Hematopoietic multipotent progenitor cell treated with erythropoietin and hydrocortisone succinate and interleukin-3 and kit ligand, for 6 days (in vitro differentiated cells): ENCODE results near the gene DOK3.
"Not testable (repeated sequence)": the region's sequence is repeated elsewhere in the genome, so short reads cannot be mapped to it uniquely, and the experiment has no call there.

ENCODE experiments used
- DNase-seq: peaks from one replicate; pipeline ENCODE4 v3.0.0-alpha.2; 2015

Gene DOK3

DNA sequence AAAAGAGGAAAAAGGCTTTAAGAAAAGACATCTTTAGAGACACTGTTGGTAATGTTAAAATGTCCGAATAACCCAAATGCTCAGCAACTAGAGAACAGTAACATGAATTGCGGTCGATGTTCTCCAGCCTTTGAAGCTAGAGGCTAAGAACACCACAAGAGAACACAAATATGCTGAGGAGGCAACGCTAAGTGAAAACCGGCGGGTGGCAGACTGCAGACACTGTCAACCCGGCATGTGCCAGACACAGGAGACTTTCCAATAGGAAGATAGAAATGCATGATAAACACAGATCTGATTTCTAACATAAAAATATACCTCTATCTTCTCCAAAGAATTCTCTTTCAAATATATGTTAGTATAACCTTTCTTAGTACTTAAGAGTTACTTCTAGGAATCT, 25.5 kb upstream of the DOK3 start:
- DNase-seq: no peak

DNA sequence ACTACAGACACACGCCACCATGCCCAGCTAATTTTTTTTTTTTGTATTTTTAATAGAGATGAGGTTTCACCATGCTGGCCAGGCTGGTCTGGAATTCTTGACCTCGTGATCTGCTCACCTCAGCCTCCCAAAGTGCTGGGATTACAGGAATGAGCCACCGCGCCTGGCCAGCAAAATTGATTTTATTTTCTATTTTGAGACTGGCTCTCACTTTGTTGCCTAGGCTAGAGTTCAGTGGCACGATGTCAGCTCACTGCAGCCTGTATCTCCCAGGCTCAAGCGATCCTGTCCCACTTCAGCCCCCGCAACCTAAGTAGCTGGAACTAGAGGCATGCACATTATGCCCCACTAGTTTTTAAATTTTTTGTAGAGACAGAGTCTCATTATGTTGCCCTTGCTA, 24.8 kb upstream of the DOK3 start:
- DNase-seq: not testable (repeated sequence)

DNA sequence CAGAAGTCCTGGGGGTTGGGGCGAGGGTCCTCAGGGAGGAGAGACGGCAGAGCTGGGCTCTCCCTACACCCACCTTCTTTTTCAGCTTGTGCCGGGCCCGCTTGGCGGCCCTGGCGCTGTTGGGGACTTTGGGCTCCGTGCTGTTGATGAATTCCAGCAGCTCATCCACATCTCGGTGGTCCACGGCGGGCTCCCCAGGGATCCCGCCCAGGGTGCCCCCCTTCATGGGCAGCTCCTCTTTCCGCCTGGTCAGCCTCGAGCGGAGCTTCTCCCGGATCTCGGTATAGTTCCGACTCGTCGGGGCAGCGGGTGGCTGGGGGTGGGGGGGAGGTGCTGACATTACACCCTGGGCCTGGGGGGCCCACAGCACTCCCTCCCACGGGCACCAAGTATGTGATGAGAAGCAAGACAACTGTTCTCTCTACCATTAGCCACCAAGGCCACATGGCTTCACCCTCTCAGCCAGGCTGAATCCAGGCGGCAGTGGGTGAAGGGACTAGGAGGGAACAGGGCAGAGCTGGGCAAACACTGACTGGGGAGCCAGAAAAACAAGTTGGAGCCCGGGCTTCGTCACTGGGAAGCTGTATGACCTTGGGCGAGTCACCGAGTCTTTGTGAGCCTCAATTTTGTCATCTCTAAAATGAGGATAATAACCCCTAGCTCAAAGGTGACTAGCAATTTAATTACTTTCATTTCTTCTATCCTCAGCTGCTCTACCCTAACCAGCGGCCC, 21.7 kb upstream of the DOK3 start:
- no peak for DNase-seq

DNA sequence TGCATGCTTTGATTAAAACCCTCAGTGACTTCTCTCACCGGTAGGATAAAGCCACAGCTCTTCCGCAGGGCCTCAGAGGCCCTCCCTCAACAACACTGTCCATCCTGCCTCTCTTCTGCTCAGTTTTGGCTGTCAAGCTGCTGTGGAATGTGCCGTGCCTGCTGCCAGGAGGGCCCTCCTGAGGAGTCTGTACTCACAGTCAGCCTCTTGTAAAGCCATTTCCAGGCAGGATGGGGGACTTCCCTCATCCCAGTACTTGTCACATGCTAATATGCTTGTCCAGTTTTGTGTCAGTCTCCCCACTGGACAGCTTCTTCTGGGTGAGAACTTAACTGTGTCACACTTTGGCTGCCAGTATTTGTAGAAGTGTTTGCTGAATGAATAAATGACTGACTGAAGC, 21.0 kb upstream of the DOK3 start:
- no peak for DNase-seq

- peak; percentile 77 for DNase-seq
Measured at GRCh38 chr5:177529247-177530203, 19.9 kb upstream of the DOK3 start.

DNA sequence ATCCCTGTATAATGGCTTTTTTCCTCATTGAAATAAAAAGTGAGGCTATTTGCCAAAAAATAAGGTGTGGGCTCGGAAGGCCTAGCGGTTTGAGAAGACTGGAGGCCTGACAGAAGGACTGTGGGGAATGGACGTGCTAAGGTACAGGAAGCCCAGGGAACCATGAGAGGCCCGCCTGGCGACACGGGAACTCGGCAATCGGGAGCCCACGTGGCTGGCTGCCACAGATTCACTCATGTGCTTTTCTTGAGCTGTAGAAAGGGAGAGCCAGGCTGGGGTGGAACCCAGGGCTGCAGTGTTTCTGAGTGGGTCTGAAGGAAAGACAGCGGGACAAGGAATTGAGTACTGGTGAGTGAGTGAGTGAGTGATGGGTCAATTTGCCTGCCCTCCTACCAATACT, 19.0 kb upstream of the DOK3 start:
- DNase-seq: no peak

- no peak for DNase-seq
Measured at GRCh38 chr5:177527595-177527994, 18.0 kb upstream of the DOK3 start.

DNA sequence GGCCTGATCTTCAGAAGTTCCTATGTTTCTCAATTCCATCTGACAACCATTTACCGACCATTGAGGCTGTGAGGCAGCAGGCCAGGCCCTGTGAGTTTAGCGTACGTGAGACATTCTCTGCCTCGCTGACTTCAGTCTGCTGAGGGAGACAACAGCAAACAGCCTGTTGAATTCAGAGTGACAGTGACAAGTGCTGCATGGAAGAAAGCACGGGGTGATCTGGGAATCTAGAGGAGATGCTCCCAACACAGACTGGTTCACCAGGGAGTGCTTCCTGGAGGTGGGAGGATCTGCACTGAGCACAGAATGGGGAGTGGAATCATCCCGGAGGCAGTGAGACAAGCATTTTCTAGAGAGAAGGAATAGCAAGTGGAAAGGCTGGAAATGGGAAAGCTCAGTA, 17.2 kb upstream of the DOK3 start:
- no peak for DNase-seq

DNA sequence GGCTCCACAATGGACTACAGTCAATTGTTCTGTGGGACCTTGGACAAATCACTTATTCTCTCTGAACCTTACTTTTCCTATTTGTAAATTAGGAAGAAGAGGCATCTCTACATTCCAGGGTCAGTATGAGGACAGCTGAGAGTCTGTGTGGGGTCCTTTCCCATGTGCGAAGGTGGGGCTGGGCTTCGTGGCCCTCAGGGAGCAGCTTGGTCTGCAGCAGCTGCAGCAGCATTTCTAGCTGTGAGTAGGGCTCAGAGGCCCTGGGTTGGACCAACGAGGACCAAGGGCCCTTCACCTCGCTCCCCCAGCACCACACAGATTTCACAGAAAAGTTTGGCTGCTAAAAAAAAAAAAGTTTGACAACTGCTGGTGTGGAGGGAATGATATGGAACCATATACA, 16.6 kb upstream of the DOK3 start:
- no peak for DNase-seq

DNA sequence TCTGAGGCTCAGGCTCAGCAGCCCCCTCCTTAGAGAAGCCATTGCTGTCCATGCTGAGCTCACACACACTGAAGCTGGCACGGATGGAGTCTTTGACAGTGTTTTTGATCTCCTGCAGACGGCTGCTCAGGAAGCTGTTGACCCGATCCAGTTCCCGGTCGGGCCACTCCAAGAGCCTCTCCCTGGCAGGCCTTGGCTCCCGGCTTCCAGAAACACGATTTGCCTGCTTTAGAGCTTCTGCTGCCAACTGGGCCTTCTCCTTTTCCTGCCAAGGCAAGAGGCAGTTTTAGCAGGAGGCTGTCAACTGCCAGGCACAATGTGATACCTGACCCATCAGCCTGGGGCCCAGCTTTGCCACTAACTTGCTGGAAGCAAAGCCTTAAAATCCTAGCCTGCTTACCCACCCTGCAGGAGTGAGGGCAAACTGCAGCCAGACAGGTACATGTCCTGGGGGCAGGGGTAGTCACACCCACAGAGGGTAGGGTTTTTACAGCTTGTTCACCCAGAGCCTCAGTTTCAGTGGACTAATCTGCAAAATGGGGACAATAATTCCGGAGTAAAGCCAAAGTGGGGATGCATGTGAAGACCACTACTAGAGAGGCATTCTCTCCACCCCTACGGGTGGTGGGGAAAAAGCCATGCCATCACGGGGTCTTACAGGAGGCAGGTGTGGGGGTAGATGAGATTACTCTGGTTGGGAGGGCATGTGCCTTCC, 15.5 kb upstream of the DOK3 start:
- no peak for DNase-seq

GRCh38 chr5:177524539-177524900, 14.9 kb upstream of the DOK3 start:
- no peak for DNase-seq

DNA sequence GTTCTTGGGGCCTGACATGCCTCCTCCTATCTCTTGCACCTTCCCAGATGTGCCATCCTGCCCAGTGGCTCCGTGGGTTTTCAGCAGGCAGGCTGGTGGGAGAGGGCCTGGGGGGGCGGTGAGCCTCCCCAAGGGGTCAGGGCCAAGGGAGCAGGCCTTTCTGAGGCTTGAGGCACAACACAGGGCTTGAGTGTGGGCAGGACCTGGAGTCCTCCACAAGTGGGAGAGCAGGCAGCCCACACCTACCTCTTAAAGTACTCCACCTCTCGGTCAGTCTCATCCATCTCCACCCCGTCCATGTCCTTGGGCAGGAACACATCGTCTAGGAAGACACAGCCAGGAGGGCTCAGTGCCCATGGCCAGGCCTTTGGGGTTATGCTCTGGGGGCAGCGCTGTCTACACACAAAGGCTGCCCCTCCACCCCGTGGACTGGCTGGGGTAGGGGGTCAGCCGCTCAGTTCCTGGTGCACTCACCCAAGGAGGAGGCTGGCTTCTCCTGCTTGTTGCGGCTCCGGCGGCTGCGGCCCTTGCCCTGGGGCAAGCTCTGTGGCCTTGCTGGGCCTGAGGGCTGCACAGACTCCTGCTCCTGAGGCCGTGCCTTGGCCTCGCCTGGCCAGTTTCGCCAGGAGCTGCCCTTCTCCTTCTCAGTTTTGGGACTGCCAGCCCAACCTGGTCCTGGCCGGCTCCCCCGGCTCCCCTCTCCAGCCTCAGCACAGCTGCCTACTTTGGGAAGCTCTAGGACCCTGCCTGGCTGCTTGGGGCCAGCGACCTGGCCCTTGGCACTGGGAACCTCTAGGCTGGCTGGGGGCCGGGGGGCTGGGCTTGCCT, 14.3 kb upstream of the DOK3 start:
- no peak for DNase-seq

GRCh38 chr5:177520916-177521513, 11.4 kb upstream of the DOK3 start:
- DNase-seq: no peak

- no peak for DNase-seq
Measured at GRCh38 chr5:177520271-177520670, 10.6 kb upstream of the DOK3 start.

GRCh38 chr5:177519463-177520235, 10.0 kb upstream of the DOK3 start:
- no peak for DNase-seq

GRCh38 chr5:177516601-177517568, 7.3 kb upstream of the DOK3 start, which contains the start of gene DDX41:
DDX41 (minus strand) TSS chr5:177516961; CDS start chr5:177516945, 16 bp downstream.
- DNase-seq: peak; percentile 99

GRCh38 chr5:177515580-177515979, 6.0 kb upstream of the DOK3 start:
- no peak for DNase-seq

- no peak for DNase-seq
Measured at GRCh38 chr5:177514541-177514940, 4.9 kb upstream of the DOK3 start.

DNA sequence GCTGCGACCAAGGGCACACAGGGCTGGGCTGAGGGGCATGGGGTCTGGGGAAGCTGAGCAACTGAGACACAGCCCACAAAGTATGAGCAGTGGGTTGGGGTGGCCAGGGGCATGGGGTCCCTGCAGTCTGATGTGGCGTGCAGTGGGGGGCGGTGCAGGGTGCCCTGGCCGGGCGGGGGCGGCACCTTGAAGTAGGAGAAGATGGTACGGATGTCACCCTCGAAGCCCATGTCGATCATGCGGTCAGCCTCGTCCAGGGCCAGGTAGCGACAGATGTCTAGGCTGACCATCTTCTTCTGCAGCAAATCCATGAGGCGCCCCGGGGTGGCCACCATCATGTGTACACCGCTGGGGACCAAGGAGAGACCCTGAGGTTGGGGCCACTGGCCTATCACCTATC, 3.9 kb upstream of the DOK3 start:
- no peak for DNase-seq
